NCI-H82 treated with DMSO at 0.1 percent for 48 hours (cell line): ENCODE data around the gene OR2C3.
"Not testable (repeated sequence)": the region's sequence is repeated elsewhere in the genome, so short reads cannot be mapped to it uniquely, and the experiment has no call there.

Experiments used
- DNase-seq: peaks from one replicate; lab custom pipeline; 2025; ENCODE audit not compliant: unreplicated experiment; lab: John Stamatoyannopoulos, UW

Gene OR2C3

GRCh38 chr1:247536340-247536739 is at the start of gene OR2C3:
TSS of gene OR2C3 (minus strand) at chr1:247536440. CDS start at chr1:247532511, 3,929 bp downstream.
- DNase-seq: no peak

DNA sequence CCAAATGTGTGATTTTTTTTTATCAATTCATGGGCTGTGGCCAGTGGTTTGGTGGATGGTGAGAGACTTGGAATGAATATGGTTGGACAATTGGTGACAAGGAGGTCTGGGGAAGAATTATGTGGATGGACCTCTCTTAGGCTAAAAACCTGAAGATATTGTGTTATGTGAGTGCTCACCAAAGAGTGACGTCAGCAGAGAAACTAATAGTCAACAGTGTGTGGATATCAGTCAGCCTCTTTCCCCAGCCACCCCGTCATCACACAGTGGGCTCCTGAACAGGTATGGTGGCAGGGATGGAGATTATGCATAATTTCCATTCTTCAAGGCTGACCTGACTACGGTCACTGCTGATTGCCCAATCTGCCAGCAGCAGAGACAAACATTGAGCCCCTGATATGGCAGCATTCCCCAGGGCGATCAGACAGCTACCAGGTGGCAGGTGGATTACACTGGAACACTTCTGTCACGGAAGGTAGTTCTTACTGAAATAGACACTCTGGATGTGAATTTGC is 42.8 kb upstream of the OR2C3 start:
- DNase-seq: no peak

- no peak for DNase-seq
These were observed 40.3 kb upstream of the OR2C3 start for GRCh38 chr1:247576514-247576913.

DNA sequence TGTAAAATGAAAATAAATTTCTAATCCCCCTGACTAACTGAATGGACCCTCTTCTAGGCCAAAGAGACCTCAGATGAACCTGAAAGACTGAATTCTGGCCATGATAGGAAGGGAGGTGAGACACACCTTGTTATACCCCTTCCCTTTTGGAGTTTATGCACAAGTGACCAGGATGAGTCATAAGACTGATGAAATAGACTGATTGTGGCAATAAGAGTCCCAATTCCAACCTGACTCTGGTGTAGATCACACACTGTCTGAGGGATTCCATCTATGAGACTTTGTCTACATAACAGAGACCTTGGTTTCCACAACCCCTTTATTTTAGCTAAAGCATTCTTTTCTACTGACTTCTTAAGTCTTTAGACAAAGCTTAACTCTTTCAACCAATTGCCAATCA is 38.4 kb upstream of the OR2C3 start:
- DNase-seq: no peak

DNA sequence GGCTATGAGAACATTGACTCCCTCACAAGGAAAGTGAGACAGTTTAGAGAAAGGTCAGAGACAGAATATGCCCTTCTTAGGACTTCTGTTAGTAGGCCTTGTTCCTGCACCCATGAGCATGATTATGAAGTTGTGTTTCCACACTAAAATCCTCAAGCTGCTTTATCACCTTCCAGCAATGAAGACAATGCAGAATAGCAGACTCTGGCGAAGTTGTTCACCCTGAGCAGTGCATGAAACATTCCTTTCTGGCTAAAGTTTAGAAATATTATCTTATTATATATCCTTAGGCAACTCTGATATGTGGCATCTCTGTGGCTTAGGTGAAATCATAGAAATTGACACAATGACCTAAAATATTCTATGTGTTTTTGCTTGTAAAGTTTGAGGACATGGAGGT is 38.0 kb upstream of the OR2C3 start:
- DNase-seq: no peak

- DNase-seq: no peak
These were observed 26.0 kb upstream of the OR2C3 start for GRCh38 chr1:247562198-247562597.

- DNase-seq: no peak
These were observed 25.5 kb upstream of the OR2C3 start for GRCh38 chr1:247561711-247562110.

GRCh38 chr1:247557926-247558674 is 21.9 kb upstream of the OR2C3 start:
- no peak for DNase-seq

GRCh38 chr1:247552231-247552630 is 16.0 kb upstream of the OR2C3 start:
- no peak for DNase-seq

DNA sequence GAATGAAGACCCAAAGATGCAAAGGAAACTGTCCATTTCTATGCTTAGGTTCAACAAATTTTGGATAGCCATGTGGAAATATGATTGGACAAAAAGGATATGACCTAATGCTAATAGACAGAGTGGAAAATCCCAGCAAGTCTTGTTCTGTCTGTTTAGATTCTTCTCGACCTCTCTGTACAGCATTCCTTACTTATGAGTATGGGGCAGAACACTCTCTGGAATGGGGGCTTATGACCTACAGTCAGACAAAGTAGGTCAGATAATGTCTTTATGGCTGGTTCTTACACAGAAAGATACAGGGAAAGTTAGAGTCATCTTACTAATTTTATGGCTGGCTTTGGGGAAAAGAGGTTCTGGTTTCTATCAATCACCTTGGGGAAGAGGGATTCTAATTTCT is 15.5 kb upstream of the OR2C3 start:
- no peak for DNase-seq

GRCh38 chr1:247548769-247549182 is 12.5 kb upstream of the OR2C3 start, which contains the start of gene GCSAML:
TSS of gene GCSAML (plus strand) at chr1:247549134. CDS start at chr1:247549192, 58 bp downstream.
- no peak for DNase-seq

DNA sequence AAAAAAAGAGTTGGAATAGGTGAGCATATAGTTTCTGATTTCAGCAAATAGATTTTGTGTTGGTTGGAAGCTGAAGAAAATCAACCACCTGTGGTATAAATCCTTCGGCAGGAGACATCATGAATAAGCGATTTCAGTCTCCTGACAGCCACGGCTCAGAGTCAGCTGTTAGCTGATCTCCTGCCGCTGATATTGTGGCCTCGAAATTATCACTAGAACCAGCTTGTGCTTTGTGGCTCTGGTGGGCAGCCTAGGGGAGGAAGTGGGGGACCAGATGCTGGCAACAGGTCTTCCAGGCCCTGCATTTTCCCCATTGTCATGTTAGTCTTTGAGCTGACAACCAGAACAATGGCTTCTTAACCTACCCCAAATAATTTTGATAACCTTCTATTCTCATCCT is 11.9 kb upstream of the OR2C3 start:
- no peak for DNase-seq

DNA sequence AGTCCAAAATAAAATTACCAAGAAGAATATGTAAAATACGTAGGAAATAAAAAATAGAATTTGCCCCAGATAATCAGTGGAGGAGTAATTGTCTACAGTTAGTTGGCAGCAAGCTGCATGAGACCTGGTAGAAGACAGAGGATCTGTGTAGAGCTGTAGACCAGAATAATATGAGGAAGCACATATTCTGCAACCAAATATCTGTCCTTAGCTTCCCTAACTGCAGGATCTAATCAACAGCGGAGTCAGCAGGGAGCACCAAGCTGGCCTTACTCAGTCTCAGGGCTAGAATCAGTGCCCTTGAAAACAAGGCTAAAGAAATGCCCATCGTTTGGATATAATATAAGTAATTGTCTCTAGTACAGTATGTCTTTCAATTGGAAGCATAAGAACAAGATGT is 6.6 kb upstream of the OR2C3 start:
- DNase-seq: no peak

- no peak for DNase-seq
These were observed 4.3 kb upstream of the OR2C3 start for GRCh38 chr1:247540581-247540980.

DNA sequence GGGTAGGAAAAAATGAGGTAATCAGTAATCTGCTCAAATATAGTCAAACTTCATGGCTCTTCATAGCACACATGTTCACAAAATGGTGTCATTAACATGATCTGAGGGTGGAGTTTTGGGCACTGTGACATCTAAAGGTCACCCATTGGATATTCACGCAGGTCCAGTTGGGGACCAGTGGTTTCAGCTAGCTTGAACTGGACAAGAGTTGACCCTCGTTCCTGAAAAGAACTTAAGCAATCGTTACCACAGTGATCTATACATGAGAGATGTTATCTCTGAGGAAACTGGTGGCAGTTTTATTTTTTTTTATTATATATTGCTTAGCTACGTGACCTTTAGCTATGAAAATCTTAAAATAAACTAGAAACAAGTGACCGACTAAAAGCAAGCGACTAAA is 3.0 kb upstream of the OR2C3 start:
- DNase-seq: no peak

DNA sequence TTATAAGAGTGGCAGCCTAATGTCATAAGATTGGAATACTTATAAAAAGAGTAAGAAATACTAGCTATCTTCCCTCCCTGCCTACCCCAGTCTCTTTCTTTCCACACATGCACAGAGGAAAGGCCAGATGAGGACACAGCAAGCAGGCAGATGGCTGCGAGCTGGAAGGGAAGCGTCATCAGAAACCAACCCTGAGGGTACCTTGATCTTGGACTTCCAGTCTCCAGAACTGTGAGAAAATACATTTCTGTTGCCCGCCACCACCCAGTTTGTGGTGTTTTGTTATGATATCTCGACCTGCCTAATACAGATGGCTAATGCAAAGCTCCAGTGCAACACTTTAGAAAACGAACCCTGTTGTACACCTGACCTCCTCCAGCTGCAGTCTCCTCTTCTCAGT is 2.3 kb upstream of the OR2C3 start:
- no peak for DNase-seq

DNA sequence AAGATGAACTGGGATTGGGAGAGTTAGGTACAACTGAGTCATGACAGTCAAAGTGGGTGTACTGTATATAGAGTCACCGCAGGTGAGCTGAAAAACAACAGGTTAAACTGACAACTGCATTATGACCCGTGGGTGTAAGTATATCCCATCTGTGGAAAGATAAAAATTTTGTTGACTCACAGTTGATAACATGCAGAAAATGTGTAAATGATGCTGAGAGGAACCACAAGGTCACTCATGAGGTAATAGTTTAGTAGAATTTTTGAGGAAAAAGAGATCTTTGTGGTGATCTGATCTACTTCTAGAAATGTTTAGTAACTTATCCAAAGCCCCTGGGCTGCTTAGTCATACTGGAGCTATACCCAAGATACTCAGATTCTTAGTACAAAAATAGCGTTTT is 838 bp downstream of the OR2C3 start:
- DNase-seq: no peak

DNA sequence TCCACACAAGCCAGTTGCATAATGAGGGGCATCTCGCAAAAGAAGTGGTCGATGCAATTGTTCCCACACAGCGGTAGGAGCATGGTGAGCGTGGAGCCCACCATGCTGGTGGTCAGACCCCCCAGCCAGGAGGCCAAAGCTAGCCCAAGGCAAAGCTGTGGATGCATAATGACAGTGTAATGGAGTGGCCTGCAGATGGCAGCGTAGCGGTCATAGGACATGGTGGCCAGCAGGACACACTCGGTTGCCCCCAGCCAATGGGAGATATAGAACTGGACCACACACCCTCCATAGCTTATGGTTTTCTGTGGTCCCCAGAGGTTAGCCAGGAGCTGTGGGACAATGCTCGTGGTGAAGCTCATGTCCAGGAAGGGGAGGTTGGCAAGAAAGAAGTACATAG is 4.3 kb downstream of the OR2C3 start:
- no peak for DNase-seq

DNA sequence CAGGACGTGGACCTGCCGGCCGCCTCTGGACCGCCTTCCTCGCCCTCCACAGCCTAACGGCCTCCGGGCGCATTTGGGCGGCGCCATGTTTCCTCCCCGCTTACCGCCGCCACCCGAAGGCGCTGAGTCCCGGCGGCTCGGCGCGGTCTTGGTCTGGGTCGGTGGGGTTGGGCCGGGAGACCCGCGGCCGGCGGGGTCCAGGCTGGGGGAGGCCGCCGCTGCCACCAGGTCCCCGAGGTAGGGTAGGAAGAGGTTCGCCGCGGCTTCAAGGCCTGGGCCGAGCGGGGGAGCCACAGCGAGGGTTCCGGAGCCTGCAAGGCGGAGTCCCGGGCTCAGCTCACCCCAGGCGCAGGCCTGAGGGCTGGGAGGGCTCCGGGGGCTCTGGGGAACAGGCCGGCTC is 5.5 kb downstream of the OR2C3 start:
- DNase-seq: no peak

GRCh38 chr1:247529771-247530355 is 6.4 kb downstream of the OR2C3 start:
- DNase-seq: no peak

GRCh38 chr1:247528812-247529474 is 7.3 kb downstream of the OR2C3 start:
- DNase-seq: no peak

DNA sequence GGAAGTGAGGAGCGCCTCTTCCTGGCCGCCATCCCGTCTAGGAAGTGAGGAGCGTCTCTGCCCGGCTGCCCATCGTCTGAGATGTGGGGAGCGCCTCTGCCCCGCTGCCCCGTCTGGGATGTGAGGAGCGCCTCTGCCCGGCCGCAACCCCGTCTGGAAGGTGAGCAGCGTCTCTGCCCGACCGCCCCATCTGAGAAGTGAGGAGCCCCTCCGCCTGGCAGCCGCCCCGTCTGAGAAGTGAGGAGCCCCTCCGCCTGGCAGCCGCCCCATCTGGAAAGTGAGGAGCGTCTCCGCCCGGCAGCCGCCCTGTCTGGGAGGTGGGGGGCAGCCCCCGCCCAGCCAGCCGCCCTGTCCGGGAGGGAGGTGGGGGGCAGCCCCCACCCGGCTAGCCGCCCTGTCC is 14.4 kb downstream of the OR2C3 start:
- not testable (repeated sequence) for DNase-seq
